NCI-H2081 (cell line): Measurements from ENCODE around the gene NIT1.

Experiments used
- DNase-seq, 2 experiments: peaks; one replicate each; lab custom pipeline; 2025; lab: John Stamatoyannopoulos, UW

Gene NIT1

GRCh38 chr1:161084597-161084988, 33.3 kb upstream of the NIT1 start:
- DNase-seq = no peak

- no peak for DNase-seq
Observed at GRCh38 chr1:161085165-161085564, 32.7 kb upstream of the NIT1 start.

- DNase-seq = no peak
Observed at GRCh38 chr1:161086457-161086856, 31.4 kb upstream of the NIT1 start.

GRCh38 chr1:161088587-161089110, 29.3 kb upstream of the NIT1 start:
- no peak for DNase-seq

- no peak for DNase-seq
Observed at GRCh38 chr1:161089251-161089924, 28.5 kb upstream of the NIT1 start, which contains the start of gene NECTIN4. NECTIN4 (minus strand) TSS chr1:161089558; CDS start chr1:161089296, 262 bp downstream.

- no peak for DNase-seq
Observed at GRCh38 chr1:161089938-161090337, 28.0 kb upstream of the NIT1 start.

- no peak for DNase-seq
Observed at GRCh38 chr1:161090617-161091016, 27.3 kb upstream of the NIT1 start.

- DNase-seq = no peak
Observed at GRCh38 chr1:161091093-161091492, 26.8 kb upstream of the NIT1 start.

- DNase-seq = no peak
Observed at GRCh38 chr1:161091796-161092507, 26.0 kb upstream of the NIT1 start.

- no peak for DNase-seq
Observed at GRCh38 chr1:161092621-161093028, 25.3 kb upstream of the NIT1 start.

- no peak for DNase-seq
Observed at GRCh38 chr1:161094481-161094880, 23.4 kb upstream of the NIT1 start.

- no peak for DNase-seq
Observed at GRCh38 chr1:161095230-161095629, 22.7 kb upstream of the NIT1 start.

- DNase-seq = no peak
Observed at GRCh38 chr1:161096015-161096414, 21.9 kb upstream of the NIT1 start.

- DNase-seq = no peak
Observed at GRCh38 chr1:161096530-161096929, 21.4 kb upstream of the NIT1 start.

GRCh38 chr1:161098210-161099068, 19.5 kb upstream of the NIT1 start, which contains the start of gene KLHDC9:
KLHDC9 (plus strand) TSS chr1:161098361; CDS start chr1:161098536, 175 bp downstream.
- peak; percentile 94 to 98 for DNase-seq

GRCh38 chr1:161099090-161099802, 18.7 kb upstream of the NIT1 start:
- no peak for DNase-seq

- DNase-seq = no peak
Observed at GRCh38 chr1:161100556-161100955, 17.3 kb upstream of the NIT1 start.

GRCh38 chr1:161106431-161106830, 11.5 kb upstream of the NIT1 start:
- DNase-seq = no peak

- DNase-seq = no peak
Observed at GRCh38 chr1:161111117-161111516, 6.8 kb upstream of the NIT1 start.

- DNase-seq = no peak
Observed at GRCh38 chr1:161111527-161111926, 6.4 kb upstream of the NIT1 start.

- no peak for DNase-seq
Observed at GRCh38 chr1:161113915-161114314, 4.0 kb upstream of the NIT1 start.

GRCh38 chr1:161114556-161114955, 3.3 kb upstream of the NIT1 start:
- no peak for DNase-seq
